Pancreas (tissue), 10 donors: ENCODE results near the gene MACROD2. TPM values are rescaled to one million over a fixed set of nuclear protein-coding genes. Genes with fewer than 3 reads are reported as not detected.
"Not testable (repeated sequence)": the region's sequence is repeated elsewhere in the genome, so short reads cannot be mapped to it uniquely, and the experiment has no call there.

Experiments
- ATAC-seq, 4 donors: fragments of 200-7000 bp; cut with Tn5 transposase; one replicate each; pipeline versions ENCODE4 v1.8.0 to v1.9.1; 2020; ENCODE audit warnings: mild to moderate bottlenecking in 4 of 4, moderate library complexity in 4 of 4
- DNase-seq, 6 donors: peaks; one replicate each; pipeline ENCODE4 v3.0.0-alpha.2; 2020
- FAIRE-seq: peaks from 2 replicates; lab custom pipeline; 2012; peaks lifted over from hg19 to GRCh38; lab: Jason Lieb, UNC
- H3K27ac ChIP-seq, 4 donors: fragments of 200-600 bp; sonication (generic); 1 replicate in 3 of 4; 2 replicates in 1 of 4; pipeline versions ENCODE4 v1.5.0 to v1.8.0; 2020
- H3K27me3 ChIP-seq, 4 donors: fragments of 200-600 bp; one replicate each; pipeline ENCODE4 v1.8.0; 2021
- H3K36me3 ChIP-seq, 3 donors: fragments of 200-600 bp; sonication (generic) in 1 of 3; one replicate each; pipeline versions ENCODE4 v1.5.0 to v1.8.0; 2020 to 2021
- H3K4me1 ChIP-seq, 3 donors: fragments of 200-600 bp; one replicate each; pipeline ENCODE4 v1.8.0; 2021
- H3K4me3 ChIP-seq, 4 donors: fragments of 200-600 bp; sonication (generic) in 2 of 4; one replicate each; pipeline versions ENCODE4 v1.5.0 to v1.8.0; 2020 to 2021
- H3K9me3 ChIP-seq, 4 donors: fragments of 200-600 bp; one replicate each; pipeline ENCODE4 v1.8.0; 2021
- WGBS, 2 donors: extraction: QIAGEN DNeasy Blood & Tissue Kit; methylation state at CpG; one replicate each; pipeline ENCODE4 v1.1.7; 2013; 5-methylcytosine and 5-hydroxymethylcytosine counted together
- intact Hi-C, 3 donors: fragments of 100-400 bp; cut with DNase I; formaldehyde crosslinking; loops; one replicate each; pipeline versions ENCODE4 v1.11.1 to v1.14.2; 2022
- polyA plus RNA-seq, 2 donors: library from polyadenylated mRNA; stranded (reverse); fragments of 200-250 nt; gene quantifications; one replicate each; pipeline ENCODE4 v1.2.3, GENCODE V29; 2013
- total RNA-seq, 6 donors: library from RNA; stranded (reverse); fragmentation: NEBNext Ultra II Directional in 4 of 6; extraction: Animal tissue kit (Norgen Biotek cat#: 25700) in 4 of 6; gene quantifications; one replicate each; pipeline versions ENCODE4 v1.2.1 to v1.2.4, GENCODE V29; 2021 to 2023
- TF ChIP-seq, protein P1 (sequence below), 4 donors: fragments of 200-600 bp; sonication (generic) in 3 of 4; IDR thresholded peaks; one replicate each; pipeline versions ENCODE4 v1.5.0 to v1.8.0; 2021; ENCODE audit warnings: antibody characterized with exemption in 4 of 4
- donor health status: healthy with polysubstance abuse.
- donor health status: DM: no; HTN: no; CAD: no; lungs with moderate emphysema.
- donor health status: DM: no; HTN: no; CAD: no.
- donor health status: control.
- donor health status: control.
- donor health status: Bipolar disorder and iron deficiency.
- donor health status: DM: yes; HTN: yes; CAD: no.
- donor health status: DM: no; HTN: no; CAD: no.
- donor health status: DM: no; HTN: no; CAD: no.
- donor health status: DM: yes; HTN: yes; CAD: no.

Gene MACROD2
- total and polyA plus RNA-seq, 8 donors = 1.7 to 4.9 (median 2.7) TPM

GRCh38 chr20:14264869-14265268 is 269.6 kb downstream of the MACROD2 start:
- Histone ChIP-seq H3K4me1 (no peaks in the 10 kb centered on the region), H3K27me3 (no peaks in the 10 kb centered on the region), H3K9me3 (no peaks in the 10 kb centered on the region), H3K27ac (no peak overlapping the region), H3K36me3 (no peaks in the 10 kb centered on the region), H3K4me3 (no peak overlapping the region)
- intact Hi-C loops = no loop called here
- DNase-seq (no peak), ATAC-seq (no peak), FAIRE-seq (no peak)
- TF ChIP-seq, protein P1, sequence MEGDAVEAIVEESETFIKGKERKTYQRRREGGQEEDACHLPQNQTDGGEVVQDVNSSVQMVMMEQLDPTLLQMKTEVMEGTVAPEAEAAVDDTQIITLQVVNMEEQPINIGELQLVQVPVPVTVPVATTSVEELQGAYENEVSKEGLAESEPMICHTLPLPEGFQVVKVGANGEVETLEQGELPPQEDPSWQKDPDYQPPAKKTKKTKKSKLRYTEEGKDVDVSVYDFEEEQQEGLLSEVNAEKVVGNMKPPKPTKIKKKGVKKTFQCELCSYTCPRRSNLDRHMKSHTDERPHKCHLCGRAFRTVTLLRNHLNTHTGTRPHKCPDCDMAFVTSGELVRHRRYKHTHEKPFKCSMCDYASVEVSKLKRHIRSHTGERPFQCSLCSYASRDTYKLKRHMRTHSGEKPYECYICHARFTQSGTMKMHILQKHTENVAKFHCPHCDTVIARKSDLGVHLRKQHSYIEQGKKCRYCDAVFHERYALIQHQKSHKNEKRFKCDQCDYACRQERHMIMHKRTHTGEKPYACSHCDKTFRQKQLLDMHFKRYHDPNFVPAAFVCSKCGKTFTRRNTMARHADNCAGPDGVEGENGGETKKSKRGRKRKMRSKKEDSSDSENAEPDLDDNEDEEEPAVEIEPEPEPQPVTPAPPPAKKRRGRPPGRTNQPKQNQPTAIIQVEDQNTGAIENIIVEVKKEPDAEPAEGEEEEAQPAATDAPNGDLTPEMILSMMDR (IDR thresholded peaks at IDR 0.05) = no peak

DNA sequence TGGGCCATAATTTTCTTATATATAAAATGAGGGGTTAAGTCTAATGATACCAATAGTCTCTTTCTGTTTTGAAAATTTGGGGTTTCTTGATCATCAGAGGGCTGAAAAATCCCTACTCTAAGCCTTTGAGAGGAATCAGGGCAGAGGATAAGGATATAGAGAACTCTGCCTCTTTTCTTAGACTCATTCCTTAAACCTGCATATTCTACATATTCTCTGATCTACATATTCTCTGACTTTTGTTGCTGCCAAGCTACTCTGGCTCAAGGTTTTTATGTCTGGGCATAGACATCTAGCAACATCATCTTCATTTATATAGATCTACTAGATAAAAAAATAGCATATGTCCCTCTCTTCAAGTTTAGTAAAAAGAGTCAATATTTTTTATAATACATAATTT is 270.9 kb downstream of the MACROD2 start:
- H3K4me1 ChIP-seq = no peaks in the 10 kb centered on the region
- TF ChIP-seq, protein P1 (IDR thresholded peaks at IDR 0.05) = no peak
- DNase-seq = no peak
- H3K27ac ChIP-seq = no peak overlapping the region
- no peak overlapping the region for H3K4me3 ChIP-seq
- FAIRE-seq = no peak
- intact Hi-C loops = no loop called here
- no peak for ATAC-seq
- H3K9me3 ChIP-seq = no peaks in the 10 kb centered on the region
- H3K36me3 ChIP-seq = no peaks in the 10 kb centered on the region
- H3K27me3 ChIP-seq = no peaks in the 10 kb centered on the region

DNA sequence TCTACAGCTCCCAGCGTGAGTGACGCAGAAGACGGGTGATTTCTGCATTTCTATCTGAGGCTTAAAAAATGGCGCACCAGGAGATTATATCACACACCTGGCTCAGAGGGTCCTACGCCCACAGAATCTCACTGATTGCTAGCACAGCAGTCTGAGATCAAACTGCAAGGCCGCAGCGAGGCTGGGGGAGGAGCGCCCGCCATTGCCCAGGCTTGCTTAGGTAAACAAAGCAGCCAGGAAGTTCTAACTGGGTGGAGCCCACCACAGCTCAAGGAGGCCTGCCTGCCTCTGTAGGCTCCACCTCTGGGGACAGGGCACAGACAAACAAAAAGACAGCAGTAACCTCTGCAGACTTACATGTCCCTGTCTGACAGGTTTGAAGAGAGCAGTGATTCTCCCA is 275.4 kb downstream of the MACROD2 start:
- H3K4me3 ChIP-seq, FAIRE-seq, intact Hi-C loops, H3K27ac ChIP-seq, H3K27me3 ChIP-seq, DNase-seq, ATAC-seq, H3K4me1 ChIP-seq, H3K36me3 ChIP-seq, H3K9me3 ChIP-seq: not testable (repeated sequence)
- 96 to 97% methylated on average over 9 of the region's 9 CpGs for WGBS, 2 donors

DNA sequence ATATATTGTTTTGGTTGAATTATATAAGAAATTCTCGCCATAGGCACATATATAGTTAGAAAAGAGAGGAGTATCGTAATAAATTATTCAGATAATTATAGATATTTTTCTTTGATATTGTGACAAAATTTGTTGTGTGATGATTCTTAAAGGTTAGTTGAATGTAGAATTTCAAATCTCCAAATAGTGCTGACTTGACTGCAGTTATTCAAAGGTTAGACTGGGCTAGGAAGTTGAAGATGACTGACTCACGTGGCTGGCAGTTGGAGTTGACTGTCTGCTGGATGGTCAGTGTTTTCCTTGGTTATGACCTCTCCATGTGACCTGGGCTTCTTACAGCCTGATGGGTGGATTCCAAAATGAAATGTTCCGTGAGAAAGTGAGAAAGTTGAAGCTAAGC is 286.8 kb downstream of the MACROD2 start:
- no peak for DNase-seq
- WGBS, 2 donors = 88 to 93% methylated on average over 4 of the region's 4 CpGs
- Histone ChIP-seq H3K27ac (no peak overlapping the region), H3K36me3 (no peaks in the 10 kb centered on the region), H3K4me3 (no peak overlapping the region), H3K4me1 (no peaks in the 10 kb centered on the region), H3K9me3 (no peaks in the 10 kb centered on the region), H3K27me3 (no peaks in the 10 kb centered on the region)
- ATAC-seq = no peak
- no peak for FAIRE-seq
- intact Hi-C loops = no loop called here
- TF ChIP-seq, protein P1 (IDR thresholded peaks at IDR 0.05) = no peak

DNA sequence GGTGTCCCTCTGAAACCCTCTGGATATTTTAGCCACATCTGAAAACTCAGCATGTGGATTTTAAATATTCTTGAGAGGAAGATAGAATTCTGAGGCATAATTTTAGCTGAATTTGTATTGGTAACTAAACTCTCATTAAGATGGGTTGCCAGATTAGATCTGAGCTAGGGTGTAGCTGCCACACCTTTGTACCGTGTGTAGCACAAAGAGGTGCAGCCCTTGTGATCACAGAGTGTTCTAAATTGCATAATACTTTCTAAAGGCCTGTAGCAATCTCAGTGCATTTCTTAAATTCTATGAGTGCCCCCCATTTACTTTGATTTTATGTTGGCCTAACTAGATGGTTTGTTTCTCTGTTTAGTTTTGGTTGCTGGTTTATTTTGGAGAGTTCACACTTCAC is 289.1 kb downstream of the MACROD2 start:
- ATAC-seq (no peak), FAIRE-seq (no peak), DNase-seq (no peak)
- no peak overlapping the region for H3K4me3 ChIP-seq
- no peaks in the 10 kb centered on the region for H3K36me3 ChIP-seq
- no peaks in the 10 kb centered on the region for H3K27me3 ChIP-seq
- H3K27ac ChIP-seq = no peak overlapping the region
- whole genome bisulfite sequencing, 2 donors = 95 to 97% methylated on average over 1 of the region's 1 CpG
- H3K9me3 ChIP-seq = no peaks in the 10 kb centered on the region
- TF ChIP-seq, protein P1 (IDR thresholded peaks at IDR 0.05) = no peak
- intact Hi-C loops = no loop called here
- H3K4me1 ChIP-seq = no peaks in the 10 kb centered on the region
